Transverse colon (tissue), 4 donors: Measurements from ENCODE around the gene DOCK2. TPM values are rescaled to one million over a fixed set of nuclear protein-coding genes. Genes with fewer than 3 reads are reported as not detected.

Source experiments
- DNase-seq: peaks from one replicate; pipeline ENCODE4 v3.0.0-alpha.2; 2019
- H3K27ac ChIP-seq, 4 donors: fragments of 200-600 bp; sonication (generic); 2 replicates each; pipeline ENCODE4 v1.5.1; 2016 to 2018; ENCODE audit warnings: inconsistent platforms in 4 of 4
- H3K27me3 ChIP-seq: fragments of 200-600 bp; sonication (generic); 2 replicates; pipeline ENCODE4 v1.5.1; 2017; ENCODE audit warnings: inconsistent platforms
- H3K36me3 ChIP-seq, 4 donors: fragments of 200-600 bp; sonication (generic); 2 replicates each; pipeline ENCODE4 v1.5.1; 2017 to 2019; ENCODE audit warnings: inconsistent platforms in 4 of 4
- H3K4me1 ChIP-seq, 4 donors: fragments of 200-600 bp; sonication (generic); 2 replicates each; pipeline ENCODE4 v1.5.1; 2017 to 2020; ENCODE audit warnings: inconsistent platforms in 4 of 4
- H3K4me3 ChIP-seq, 4 donors: fragments of 200-600 bp; sonication (generic); 1 replicate in 1 of 4; 2 replicates in 3 of 4; pipeline versions ENCODE4 v1.5.1 to v1.6.1; 2017 to 2019; ENCODE audit warnings: inconsistent platforms in 4 of 4
- H3K9me3 ChIP-seq, 2 donors: fragments of 200-600 bp; sonication (generic); 2 replicates each; pipeline ENCODE4 v1.5.1; 2017 to 2019; ENCODE audit warnings: inconsistent platforms in 2 of 2
- EP300 ChIP-seq: sonication (generic); formaldehyde crosslinking; IDR thresholded peaks from one replicate; pipeline ENCODE4 v1.6.1; 2017; ENCODE audit warnings: antibody characterized with exemption, low read depth
- POLR2A ChIP-seq: fragments of 450-650 bp; IDR thresholded peaks from one replicate; pipeline ENCODE4 v1.6.1; 2016; ENCODE audit warnings: antibody characterized with exemption, mild to moderate bottlenecking, moderate library complexity
- POLR2AphosphoS5 ChIP-seq, 3 donors: sonication (generic); formaldehyde crosslinking; IDR thresholded peaks; one replicate each; pipeline ENCODE4 v1.6.1; 2016; ENCODE audit warnings: antibody characterized with exemption in 3 of 3
- WGBS, 2 donors: methylation state at CpG; one replicate each; pipeline ENCODE4 v1.1.5; 2018; ENCODE audit warnings: low coverage in 1 of 2; 5-methylcytosine and 5-hydroxymethylcytosine counted together
- in situ Hi-C, 4 donors: fragments of 200-750 bp; cut with MboI; loops; one replicate each; pipeline versions ENCODE4 v1.15.0 to v1.15.1; 2017; ENCODE audit warnings: low sequenced_read_pairs in 3 of 4, low pct_ligation_motif_present in 1 of 4, low pct_unique_long_range_greater_than_20kb in 1 of 4
- intact Hi-C: fragments of 100-400 bp; cut with DNase I; formaldehyde crosslinking; loops from one replicate; pipeline ENCODE4 v1.15.1; 2023; ENCODE audit warnings: low total_unique reads
- total RNA-seq, 4 donors: library from RNA; depleted of rRNA; stranded (reverse); fragments of >200 nt; gene quantifications; one replicate each; pipeline ENCODE4 v1.1.0, GENCODE V29; 2016
- TF ChIP-seq, protein P1 (sequence below), 5 experiments: fragments of 200-600 bp in 3 of 5; fragments of 450-650 bp in 2 of 5; sonication (generic) in 3 of 5; IDR thresholded peaks; 1 replicate in 2 of 5; 2 replicates in 3 of 5; pipeline ENCODE4 v1.5.1; 2016 to 2017; ENCODE audit warnings: antibody characterized with exemption in 5 of 5, inconsistent platforms in 3 of 5, mild to moderate bottlenecking in 2 of 5, moderate library complexity in 1 of 5

The DOCK2 gene
- total RNA-seq, 4 donors from 2014 or later: 8.3 to 24.0 (median 14.3) TPM

DNA sequence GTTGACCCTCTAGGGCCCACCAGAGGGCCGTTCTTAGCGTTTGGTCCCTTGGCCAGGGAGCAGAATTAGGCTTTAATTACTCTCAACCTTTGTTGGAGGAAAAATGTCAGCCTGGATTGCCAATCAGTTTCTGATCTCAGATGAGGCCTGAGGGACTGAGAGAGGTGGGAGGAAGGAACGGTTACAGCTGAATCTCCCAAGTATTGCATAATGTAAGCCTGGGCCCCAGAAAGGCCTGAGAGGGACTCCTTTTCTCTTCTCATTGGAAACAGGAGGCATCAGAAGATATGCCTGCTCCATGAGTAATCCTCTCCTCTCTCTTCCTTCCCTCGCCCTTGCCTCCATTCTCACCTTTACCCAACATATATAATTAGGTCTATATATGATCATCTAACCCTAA is 237.5 kb downstream of the DOCK2 start:
- H3K27ac ChIP-seq: peak overlapping the region in 1 of 4 donors; percentile 17
- 69 to 80% methylated on average over 1 to 4 of the region's 4 CpGs for WGBS, 2 donors
- no peak for DNase-seq
- TF ChIP-seq POLR2A (no peak), POLR2AphosphoS5 (IDR thresholded peaks at IDR 0.05) (no peak), EP300 (no peak)
- TF ChIP-seq, protein P1, sequence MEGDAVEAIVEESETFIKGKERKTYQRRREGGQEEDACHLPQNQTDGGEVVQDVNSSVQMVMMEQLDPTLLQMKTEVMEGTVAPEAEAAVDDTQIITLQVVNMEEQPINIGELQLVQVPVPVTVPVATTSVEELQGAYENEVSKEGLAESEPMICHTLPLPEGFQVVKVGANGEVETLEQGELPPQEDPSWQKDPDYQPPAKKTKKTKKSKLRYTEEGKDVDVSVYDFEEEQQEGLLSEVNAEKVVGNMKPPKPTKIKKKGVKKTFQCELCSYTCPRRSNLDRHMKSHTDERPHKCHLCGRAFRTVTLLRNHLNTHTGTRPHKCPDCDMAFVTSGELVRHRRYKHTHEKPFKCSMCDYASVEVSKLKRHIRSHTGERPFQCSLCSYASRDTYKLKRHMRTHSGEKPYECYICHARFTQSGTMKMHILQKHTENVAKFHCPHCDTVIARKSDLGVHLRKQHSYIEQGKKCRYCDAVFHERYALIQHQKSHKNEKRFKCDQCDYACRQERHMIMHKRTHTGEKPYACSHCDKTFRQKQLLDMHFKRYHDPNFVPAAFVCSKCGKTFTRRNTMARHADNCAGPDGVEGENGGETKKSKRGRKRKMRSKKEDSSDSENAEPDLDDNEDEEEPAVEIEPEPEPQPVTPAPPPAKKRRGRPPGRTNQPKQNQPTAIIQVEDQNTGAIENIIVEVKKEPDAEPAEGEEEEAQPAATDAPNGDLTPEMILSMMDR (IDR thresholded peaks at IDR 0.05): no peak
- H3K4me1 ChIP-seq: no peaks in the 10 kb centered on the region
- no peaks in the 10 kb centered on the region for H3K27me3 ChIP-seq
- no peak overlapping the region for H3K4me3 ChIP-seq
- in situ Hi-C loops: no loop called here
- H3K9me3 ChIP-seq: no peaks in the 10 kb centered on the region
- intact Hi-C loops: no loop called here
- H3K36me3 ChIP-seq: no peaks in the 10 kb centered on the region

DNA sequence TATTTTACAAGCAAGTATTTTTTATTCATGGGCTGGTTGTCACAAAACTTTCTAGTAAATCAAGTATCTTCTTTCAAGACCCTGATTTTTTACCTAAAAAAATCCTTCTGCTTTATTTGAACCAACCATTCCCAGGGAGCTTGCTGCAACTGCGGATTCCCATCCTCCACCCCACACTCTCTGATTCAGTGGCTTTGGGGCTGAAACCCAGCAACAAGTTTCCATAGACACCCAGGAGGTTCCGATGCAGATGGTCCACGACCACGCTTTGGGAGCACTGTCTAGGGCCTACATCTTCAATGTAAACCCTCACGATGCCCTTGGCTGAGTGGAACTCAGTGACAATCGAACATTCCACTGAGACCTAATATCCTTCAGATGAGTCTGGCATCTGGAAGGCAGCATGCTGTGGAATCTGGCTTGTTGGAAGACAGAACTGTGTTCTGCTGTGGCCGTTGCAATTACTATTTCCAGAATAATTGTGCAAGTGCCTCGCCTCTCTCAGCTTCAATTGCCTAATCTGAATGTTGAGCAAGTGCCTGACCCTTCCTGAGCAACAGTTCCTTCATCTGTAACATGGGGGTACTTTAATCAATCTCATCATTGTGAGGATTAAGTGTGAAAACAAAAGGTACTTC is 238.1 kb downstream of the DOCK2 start:
- in situ Hi-C loops: no loop called here
- Histone ChIP-seq H3K27ac (peak overlapping the region in 1 of 4 donors; percentile 17), H3K27me3 (no peaks in the 10 kb centered on the region), H3K9me3 (no peaks in the 10 kb centered on the region), H3K4me1 (no peaks in the 10 kb centered on the region), H3K4me3 (no peak overlapping the region), H3K36me3 (no peaks in the 10 kb centered on the region)
- DNase-seq: no peak
- 73 to 80% methylated on average over 5 to 8 of the region's 8 CpGs for WGBS, 2 donors
- intact Hi-C loops: no loop called here
- TF ChIP-seq POLR2A: no peak
- TF ChIP-seq POLR2AphosphoS5 (IDR thresholded peaks at IDR 0.05): no peak
- TF ChIP-seq, protein P1 (IDR thresholded peaks at IDR 0.05): no peak
- TF ChIP-seq EP300: no peak

DNA sequence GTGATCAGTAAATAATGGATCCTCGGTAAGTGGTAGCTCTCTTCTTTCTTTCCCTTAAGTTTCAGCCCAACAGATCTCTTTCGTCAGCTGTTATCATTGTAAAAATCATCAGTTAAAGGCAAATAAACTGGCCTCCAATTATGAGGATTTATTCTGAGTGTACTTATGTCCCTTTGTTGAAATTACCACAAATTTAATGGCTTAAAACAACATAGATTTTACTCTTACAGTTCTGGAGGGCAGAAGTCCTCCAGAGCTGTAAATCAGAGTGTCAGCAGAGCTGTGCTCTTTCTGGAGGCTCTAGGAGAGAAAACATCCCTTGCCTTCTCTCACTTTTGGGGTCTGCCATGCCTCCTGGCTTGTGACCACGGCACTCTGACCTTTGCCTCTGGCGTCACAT is 238.7 kb downstream of the DOCK2 start:
- Histone ChIP-seq H3K36me3 (no peaks in the 10 kb centered on the region), H3K4me1 (no peaks in the 10 kb centered on the region), H3K27ac (no peak overlapping the region), H3K4me3 (no peak overlapping the region), H3K9me3 (no peaks in the 10 kb centered on the region), H3K27me3 (no peaks in the 10 kb centered on the region)
- TF ChIP-seq EP300 (no peak), POLR2A (no peak), POLR2AphosphoS5 (IDR thresholded peaks at IDR 0.05) (no peak)
- TF ChIP-seq, protein P1 (IDR thresholded peaks at IDR 0.05): no peak
- in situ Hi-C loops: no loop called here
- DNase-seq: no peak
- WGBS, 2 donors: 72 to 81% methylated on average over 2 to 4 of the region's 4 CpGs
- intact Hi-C loops: no loop called here

DNA sequence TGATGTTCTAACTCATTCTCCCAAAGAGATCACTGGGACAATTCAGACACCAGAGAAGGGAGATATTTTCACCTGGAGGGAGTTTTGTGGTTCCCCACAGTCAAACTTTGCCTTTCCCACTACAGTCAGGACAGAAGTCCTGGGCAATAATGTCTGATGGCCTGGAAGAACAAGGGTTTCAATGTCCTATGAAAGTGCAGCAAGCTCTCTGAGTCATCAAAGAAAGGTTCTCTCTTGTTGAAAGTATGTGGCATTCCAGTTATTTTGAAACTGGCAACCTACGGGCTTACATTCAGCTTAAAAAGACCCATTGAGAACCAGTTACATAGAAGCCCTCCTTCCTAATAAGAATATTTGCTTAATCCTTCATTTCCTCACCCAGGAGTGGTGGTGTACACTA is 239.3 kb downstream of the DOCK2 start:
- H3K27me3 ChIP-seq: no peaks in the 10 kb centered on the region
- 52% methylated on average over 1 of the region's 1 CpG; no CpG with 5 or more reads in 1 of the 2 donors for WGBS, 2 donors
- TF ChIP-seq, protein P1 (IDR thresholded peaks at IDR 0.05): no peak
- no peak for TF ChIP-seq POLR2AphosphoS5 (IDR thresholded peaks at IDR 0.05)
- TF ChIP-seq POLR2A: no peak
- TF ChIP-seq EP300: no peak
- in situ Hi-C loops (no loop called here), intact Hi-C loops (no loop called here)
- no peaks in the 10 kb centered on the region for H3K4me1 ChIP-seq
- no peak overlapping the region for H3K27ac ChIP-seq
- no peaks in the 10 kb centered on the region for H3K9me3 ChIP-seq
- DNase-seq: no peak
- no peaks in the 10 kb centered on the region for H3K36me3 ChIP-seq
- no peak overlapping the region for H3K4me3 ChIP-seq
